DOHH2 (cell line): ENCODE results near the gene SYNE3.

Source experiments
- H3F3A ChIP-seq: fragments of 200-600 bp; sonication (generic), shearing (Covaris generic); 2 replicates; pipeline ENCODE4 v1.6.0; 2016; ENCODE audit warnings: antibody characterized with exemption, mild to moderate bottlenecking; ENCODE audit not compliant: control insufficient read depth, insufficient read depth
- H3K27ac ChIP-seq: fragments of 200-600 bp; sonication (generic); 2 replicates; pipeline ENCODE4 v1.5.1; 2014; ENCODE audit warnings: low read depth, mild to moderate bottlenecking, low read length, moderate library complexity
- H3K27me3 ChIP-seq: fragments of 200-600 bp; sonication (generic); 2 replicates; pipeline ENCODE4 v1.6.1; 2014; ENCODE audit warnings: mild to moderate bottlenecking, low read length, mixed read lengths; ENCODE audit not compliant: control insufficient read depth
- H3K36me3 ChIP-seq: fragments of 200-600 bp; sonication (generic); 2 replicates; pipeline ENCODE4 v1.6.1; 2014; ENCODE audit warnings: mild to moderate bottlenecking, low read length, moderate library complexity, mixed read lengths; ENCODE audit not compliant: control insufficient read depth
- H3K4me1 ChIP-seq: fragments of 200-600 bp; sonication (generic); 2 replicates; pipeline ENCODE4 v1.6.1; 2014; ENCODE audit warnings: mild to moderate bottlenecking, low read length, mixed read lengths; ENCODE audit not compliant: control insufficient read depth
- H3K4me2 ChIP-seq: fragments of 200-600 bp; sonication (generic); 2 replicates; pipeline ENCODE4 v1.6.0; 2014; ENCODE audit warnings: mild to moderate bottlenecking, low read length, moderate library complexity
- H3K4me3 ChIP-seq: fragments of 200-600 bp; sonication (generic); 2 replicates; pipeline ENCODE4 v1.5.1; 2014; ENCODE audit warnings: mild to moderate bottlenecking, low read length, mixed read lengths
- H3K79me2 ChIP-seq: fragments of 200-600 bp; sonication (generic); 2 replicates; pipeline ENCODE4 v1.6.1; 2014; ENCODE audit warnings: mild to moderate bottlenecking, low read length, mixed read lengths; ENCODE audit not compliant: control insufficient read depth
- H3K9me2 ChIP-seq: fragments of 200-600 bp; sonication (generic); replicated peaks from 2 replicates; pipeline ENCODE4 v1.6.1; 2014; ENCODE audit warnings: mild to moderate bottlenecking, low read length, mixed read lengths; ENCODE audit not compliant: control insufficient read depth
- H3K9me3 ChIP-seq: fragments of 200-600 bp; sonication (generic); 2 replicates; pipeline ENCODE4 v1.6.1; 2014; ENCODE audit warnings: antibody characterized with exemption, low read length, mixed read lengths; ENCODE audit not compliant: control insufficient read depth, insufficient read depth
- H4K20me1 ChIP-seq: fragments of 200-600 bp; sonication (generic); 2 replicates; pipeline ENCODE4 v1.6.0; 2014; ENCODE audit warnings: low read depth, mild to moderate bottlenecking, antibody characterized with exemption, low read length, moderate library complexity; ENCODE audit not compliant: control insufficient read depth, insufficient read depth
- CTCF ChIP-seq: fragments of 200-600 bp; sonication (generic); IDR thresholded peaks from one replicate; pipeline ENCODE4 v1.5.1; 2014; ENCODE audit warnings: antibody characterized with exemption, mild to moderate bottlenecking, low read depth, low read length; ENCODE audit not compliant: poor library complexity, severe bottlenecking
- EZH2phosphoT487 ChIP-seq: fragments of 200-600 bp; sonication (generic); IDR thresholded peaks from 2 replicates; pipeline ENCODE4 v1.6.1; 2017; ENCODE audit warnings: borderline replicate concordance, mild to moderate bottlenecking, antibody characterized with exemption, low read length, moderate library complexity, mixed read lengths

The SYNE3 gene

GRCh38 chr14:95536671-95537070, 20.2 kb upstream of the SYNE3 start:
- H3K27me3 ChIP-seq: no peaks in the 10 kb centered on the region
- H3K36me3 ChIP-seq: peaks cover 30% of the 10 kb centered on the region
- H3K27ac ChIP-seq: no peak overlapping the region
- H3K4me1 ChIP-seq: peaks cover 31% of the 10 kb centered on the region
- no peaks in the 10 kb centered on the region for H3K9me2 ChIP-seq
- H4K20me1 ChIP-seq: peaks cover 33% of the 10 kb centered on the region; the same call in 1 of the 2 replicates
- H3K4me3 ChIP-seq: peak overlapping the region; percentile 94
- no peaks in the 10 kb centered on the region for H3K9me3 ChIP-seq
- peaks cover 6% of the 10 kb centered on the region; the same call in 1 of the 2 replicates for H3F3A ChIP-seq
- peaks cover 91% of the 10 kb centered on the region for H3K79me2 ChIP-seq
- TF ChIP-seq CTCF (no peak), EZH2phosphoT487 (no peak)
- H3K4me2 ChIP-seq: peak overlapping the region; percentile 86

GRCh38 chr14:95536036-95536593, 19.7 kb upstream of the SYNE3 start:
- H3F3A ChIP-seq: peaks cover 10% of the 10 kb centered on the region; the same call in 1 of the 2 replicates
- no peaks in the 10 kb centered on the region for H3K9me2 ChIP-seq
- no peaks in the 10 kb centered on the region for H3K27me3 ChIP-seq
- peaks cover 91% of the 10 kb centered on the region for H3K79me2 ChIP-seq
- no peaks in the 10 kb centered on the region for H3K9me3 ChIP-seq
- peaks cover 36% of the 10 kb centered on the region for H3K36me3 ChIP-seq
- no peak overlapping the region for H3K27ac ChIP-seq
- TF ChIP-seq CTCF (no peak), EZH2phosphoT487 (no peak)
- peaks cover 36% of the 10 kb centered on the region for H3K4me1 ChIP-seq
- H3K4me3 ChIP-seq: peak overlapping the region; percentile 94
- H3K4me2 ChIP-seq: peak overlapping the region; percentile 86
- H4K20me1 ChIP-seq: peaks cover 33% of the 10 kb centered on the region; the same call in 1 of the 2 replicates

GRCh38 chr14:95535226-95536021, 19.0 kb upstream of the SYNE3 start:
- H3K4me3 ChIP-seq: peak overlapping the region; percentile 94
- no peak overlapping the region for H3K27ac ChIP-seq
- peak overlapping the region; percentile 86 for H3K4me2 ChIP-seq
- peaks cover 34% of the 10 kb centered on the region; the same call in 1 of the 2 replicates for H4K20me1 ChIP-seq
- H3K36me3 ChIP-seq: peaks cover 43% of the 10 kb centered on the region
- peaks cover 36% of the 10 kb centered on the region for H3K4me1 ChIP-seq
- TF ChIP-seq CTCF (no peak), EZH2phosphoT487 (no peak)
- H3K27me3 ChIP-seq: no peaks in the 10 kb centered on the region
- no peaks in the 10 kb centered on the region for H3K9me3 ChIP-seq
- peaks cover 91% of the 10 kb centered on the region for H3K79me2 ChIP-seq
- H3K9me2 ChIP-seq: no peaks in the 10 kb centered on the region
- H3F3A ChIP-seq: peaks cover 10% of the 10 kb centered on the region; the same call in 1 of the 2 replicates
